Peyer's patch (tissue), 4 donors: Measurements from ENCODE around the gene DMD. TPM values are rescaled to one million over a fixed set of nuclear protein-coding genes. Genes with fewer than 3 reads are reported as not detected.

Experiments used
- DNase-seq, 3 donors: peaks; one replicate each; pipeline ENCODE4 v3.0.0-alpha.2; 2017 to 2019
- H3K27ac ChIP-seq, 4 donors: fragments of 200-600 bp; sonication (generic); one replicate each; pipeline ENCODE4 v1.5.1; 2016 to 2019
- H3K27me3 ChIP-seq, 2 donors: fragments of 200-600 bp; sonication (generic); one replicate each; pipeline ENCODE4 v1.5.1; 2019
- H3K36me3 ChIP-seq, 3 donors: fragments of 200-600 bp; sonication (generic); one replicate each; pipeline ENCODE4 v1.5.1; 2016 to 2019
- H3K4me1 ChIP-seq, 4 donors: fragments of 200-600 bp; sonication (generic); one replicate each; pipeline ENCODE4 v1.5.1; 2016 to 2019
- H3K4me3 ChIP-seq, 4 donors: fragments of 200-600 bp; sonication (generic); 1 replicate in 3 of 4; 2 replicates in 1 of 4; pipeline ENCODE4 v1.5.1; 2016 to 2019; ENCODE audit warnings: mild to moderate bottlenecking in 1 of 4
- H3K9me3 ChIP-seq, 4 donors: fragments of 200-600 bp; sonication (generic); one replicate each; pipeline ENCODE4 v1.5.1; 2016 to 2019; ENCODE audit warnings: mild to moderate bottlenecking in 1 of 4
- POLR2A ChIP-seq, 2 donors: fragments of 450-650 bp; IDR thresholded peaks; one replicate each; pipeline ENCODE4 v1.5.1; 2017; ENCODE audit warnings: antibody characterized with exemption in 2 of 2, mild to moderate bottlenecking in 2 of 2, moderate library complexity in 2 of 2
- total RNA-seq, 4 donors: library from RNA; depleted of rRNA; stranded (reverse); fragments of >200 nt; gene quantifications; one replicate each; pipeline ENCODE4 v1.1.0, GENCODE V29; 2016
- TF ChIP-seq, protein P1 (sequence below), 6 experiments: fragments of 450-650 bp in 4 of 6; fragments of 200-600 bp in 2 of 6; sonication (generic) in 1 of 6; IDR thresholded peaks; one replicate each; pipeline ENCODE4 v1.5.1; 2017 to 2019; ENCODE audit warnings: antibody characterized with exemption in 6 of 6, mild to moderate bottlenecking in 3 of 6, moderate library complexity in 1 of 6

The DMD gene
- total RNA-seq, 4 donors from 2014 or later: 15.8 to 109 (median 19.1) TPM

GRCh38 chrX:31334997-31335396, 1876.4 kb downstream of the DMD start:
- H3K27me3 ChIP-seq: no peaks in the 10 kb centered on the region
- no peak for TF ChIP-seq POLR2A (IDR thresholded peaks at IDR 0.05)
- TF ChIP-seq, protein P1, sequence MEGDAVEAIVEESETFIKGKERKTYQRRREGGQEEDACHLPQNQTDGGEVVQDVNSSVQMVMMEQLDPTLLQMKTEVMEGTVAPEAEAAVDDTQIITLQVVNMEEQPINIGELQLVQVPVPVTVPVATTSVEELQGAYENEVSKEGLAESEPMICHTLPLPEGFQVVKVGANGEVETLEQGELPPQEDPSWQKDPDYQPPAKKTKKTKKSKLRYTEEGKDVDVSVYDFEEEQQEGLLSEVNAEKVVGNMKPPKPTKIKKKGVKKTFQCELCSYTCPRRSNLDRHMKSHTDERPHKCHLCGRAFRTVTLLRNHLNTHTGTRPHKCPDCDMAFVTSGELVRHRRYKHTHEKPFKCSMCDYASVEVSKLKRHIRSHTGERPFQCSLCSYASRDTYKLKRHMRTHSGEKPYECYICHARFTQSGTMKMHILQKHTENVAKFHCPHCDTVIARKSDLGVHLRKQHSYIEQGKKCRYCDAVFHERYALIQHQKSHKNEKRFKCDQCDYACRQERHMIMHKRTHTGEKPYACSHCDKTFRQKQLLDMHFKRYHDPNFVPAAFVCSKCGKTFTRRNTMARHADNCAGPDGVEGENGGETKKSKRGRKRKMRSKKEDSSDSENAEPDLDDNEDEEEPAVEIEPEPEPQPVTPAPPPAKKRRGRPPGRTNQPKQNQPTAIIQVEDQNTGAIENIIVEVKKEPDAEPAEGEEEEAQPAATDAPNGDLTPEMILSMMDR (IDR thresholded peaks at IDR 0.05): no peak
- no peaks in the 10 kb centered on the region for H3K36me3 ChIP-seq
- no peaks in the 10 kb centered on the region for H3K4me1 ChIP-seq
- no peak overlapping the region for H3K27ac ChIP-seq
- no peaks in the 10 kb centered on the region for H3K9me3 ChIP-seq
- no peak for DNase-seq
- H3K4me3 ChIP-seq: no peak overlapping the region

- no peak for TF ChIP-seq POLR2A (IDR thresholded peaks at IDR 0.05)
- TF ChIP-seq, protein P1 (IDR thresholded peaks at IDR 0.05): no peak
- Histone ChIP-seq H3K4me1 (no peaks in the 10 kb centered on the region), H3K36me3 (no peaks in the 10 kb centered on the region), H3K27me3 (no peaks in the 10 kb centered on the region), H3K9me3 (no peaks in the 10 kb centered on the region), H3K4me3 (no peak overlapping the region), H3K27ac (no peak overlapping the region)
- no peak for DNase-seq
Observed at GRCh38 chrX:31333165-31333831, 1878.1 kb downstream of the DMD start.

DNA sequence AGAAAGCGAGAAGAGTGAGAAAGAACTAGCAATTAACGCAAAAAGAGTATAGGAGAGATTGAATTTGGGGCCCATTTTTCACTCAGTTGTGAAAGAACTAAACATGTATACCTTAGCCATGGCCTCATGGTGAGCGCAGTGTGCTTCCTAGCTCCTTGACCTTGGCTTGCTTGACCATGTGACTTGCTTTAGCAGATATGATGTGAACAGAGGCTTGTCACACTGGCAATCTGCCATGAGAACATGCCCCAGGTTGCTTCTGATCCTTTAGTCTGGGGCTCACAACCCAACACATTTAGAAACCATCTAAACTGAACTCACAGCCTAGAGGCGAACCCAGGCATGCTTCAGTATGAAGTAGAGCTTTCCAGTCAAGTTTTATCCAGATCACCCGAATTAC, 1879.4 kb downstream of the DMD start:
- no peaks in the 10 kb centered on the region for H3K4me1 ChIP-seq
- H3K27ac ChIP-seq: no peak overlapping the region
- no peaks in the 10 kb centered on the region for H3K27me3 ChIP-seq
- H3K36me3 ChIP-seq: no peaks in the 10 kb centered on the region
- no peak overlapping the region for H3K4me3 ChIP-seq
- no peak for TF ChIP-seq POLR2A (IDR thresholded peaks at IDR 0.05)
- TF ChIP-seq, protein P1 (IDR thresholded peaks at IDR 0.05): no peak
- H3K9me3 ChIP-seq: no peaks in the 10 kb centered on the region
- DNase-seq: no peak

- DNase-seq: no peak
- H3K27me3 ChIP-seq: no peaks in the 10 kb centered on the region
- H3K4me1 ChIP-seq: no peaks in the 10 kb centered on the region
- no peak overlapping the region for H3K4me3 ChIP-seq
- no peak overlapping the region for H3K27ac ChIP-seq
- no peaks in the 10 kb centered on the region for H3K36me3 ChIP-seq
- TF ChIP-seq, protein P1 (IDR thresholded peaks at IDR 0.05): no peak
- TF ChIP-seq POLR2A (IDR thresholded peaks at IDR 0.05): no peak
- H3K9me3 ChIP-seq: no peaks in the 10 kb centered on the region
Observed at GRCh38 chrX:31331015-31331414, 1880.3 kb downstream of the DMD start.

DNA sequence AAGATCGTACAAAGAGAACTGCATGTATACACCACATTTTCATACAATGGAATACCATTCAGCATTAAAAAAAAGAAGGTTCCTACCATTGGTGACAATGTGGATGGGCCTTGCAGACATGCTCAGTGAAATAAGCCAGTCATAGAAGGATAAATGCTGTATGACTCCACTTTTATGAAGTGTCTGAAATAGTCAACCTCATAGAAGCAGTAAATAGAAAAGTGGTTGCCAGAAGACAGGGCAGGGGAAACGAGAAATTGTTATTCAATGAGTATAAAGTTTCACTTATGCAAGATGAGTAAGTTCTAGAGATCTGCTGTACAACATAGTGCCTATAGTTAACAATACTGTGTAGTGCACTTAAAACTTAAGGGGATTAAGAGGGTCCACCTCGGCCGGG, 1882.1 kb downstream of the DMD start:
- no peak overlapping the region for H3K4me3 ChIP-seq

More for the DNA sequence above, 1882.1 kb downstream of the DMD start:
- no peaks in the 10 kb centered on the region for H3K9me3 ChIP-seq
- no peak for TF ChIP-seq POLR2A (IDR thresholded peaks at IDR 0.05)
- TF ChIP-seq, protein P1 (IDR thresholded peaks at IDR 0.05): no peak
- no peak for DNase-seq
- no peaks in the 10 kb centered on the region for H3K27me3 ChIP-seq
- H3K27ac ChIP-seq: no peak overlapping the region
- no peaks in the 10 kb centered on the region for H3K36me3 ChIP-seq
- no peaks in the 10 kb centered on the region for H3K4me1 ChIP-seq
